Thyroid gland (tissue), 4 donors: ENCODE measurements around the gene HS6ST2.

Source experiments
- POLR2A ChIP-seq, 2 donors: fragments of 450-650 bp; IDR thresholded peaks; one replicate each; pipeline ENCODE4 v1.6.1; 2017; ENCODE audit warnings: antibody characterized with exemption in 2 of 2, mild to moderate bottlenecking in 2 of 2, moderate library complexity in 1 of 2
- TF ChIP-seq, protein P1 (sequence below), 6 experiments: fragments of 200-600 bp in 3 of 6; fragments of 450-650 bp in 3 of 6; sonication (generic) in 3 of 6; IDR thresholded peaks; one replicate each; pipeline ENCODE4 v1.5.1; 2016 to 2019; ENCODE audit warnings: antibody characterized with exemption in 6 of 6, mild to moderate bottlenecking in 2 of 6, inconsistent platforms in 1 of 6, moderate library complexity in 1 of 6

DNA sequence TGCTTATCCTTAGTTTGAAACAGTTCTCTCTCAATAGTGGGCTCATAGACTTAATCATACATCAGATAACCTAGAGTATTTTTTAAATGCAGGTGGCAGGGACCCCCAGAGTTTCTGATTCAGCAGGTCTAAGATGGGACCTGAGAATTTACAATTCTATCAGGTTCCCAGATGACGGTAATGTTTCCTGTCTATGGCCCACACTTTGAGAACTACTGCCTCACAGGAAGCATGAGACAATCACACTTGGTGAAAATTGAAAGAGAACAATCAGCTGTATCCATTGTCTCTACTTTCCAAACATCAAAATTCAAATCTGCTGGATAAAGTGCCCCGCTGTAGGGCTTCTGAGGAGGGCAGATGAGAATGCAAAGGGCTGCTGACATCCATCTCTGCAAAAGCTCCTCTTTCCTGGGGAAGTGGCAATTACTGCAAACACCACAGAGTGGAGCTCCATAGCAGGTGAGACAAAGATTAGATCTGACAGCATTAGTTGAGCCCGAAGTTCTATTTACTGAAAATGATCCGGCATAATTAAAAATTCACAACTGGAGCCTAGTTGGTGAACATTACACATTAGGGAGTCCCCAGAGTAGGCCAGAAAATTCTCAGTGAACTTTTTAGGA lies 281.8 kb downstream of the HS6ST2 start:
- TF ChIP-seq, protein P1, sequence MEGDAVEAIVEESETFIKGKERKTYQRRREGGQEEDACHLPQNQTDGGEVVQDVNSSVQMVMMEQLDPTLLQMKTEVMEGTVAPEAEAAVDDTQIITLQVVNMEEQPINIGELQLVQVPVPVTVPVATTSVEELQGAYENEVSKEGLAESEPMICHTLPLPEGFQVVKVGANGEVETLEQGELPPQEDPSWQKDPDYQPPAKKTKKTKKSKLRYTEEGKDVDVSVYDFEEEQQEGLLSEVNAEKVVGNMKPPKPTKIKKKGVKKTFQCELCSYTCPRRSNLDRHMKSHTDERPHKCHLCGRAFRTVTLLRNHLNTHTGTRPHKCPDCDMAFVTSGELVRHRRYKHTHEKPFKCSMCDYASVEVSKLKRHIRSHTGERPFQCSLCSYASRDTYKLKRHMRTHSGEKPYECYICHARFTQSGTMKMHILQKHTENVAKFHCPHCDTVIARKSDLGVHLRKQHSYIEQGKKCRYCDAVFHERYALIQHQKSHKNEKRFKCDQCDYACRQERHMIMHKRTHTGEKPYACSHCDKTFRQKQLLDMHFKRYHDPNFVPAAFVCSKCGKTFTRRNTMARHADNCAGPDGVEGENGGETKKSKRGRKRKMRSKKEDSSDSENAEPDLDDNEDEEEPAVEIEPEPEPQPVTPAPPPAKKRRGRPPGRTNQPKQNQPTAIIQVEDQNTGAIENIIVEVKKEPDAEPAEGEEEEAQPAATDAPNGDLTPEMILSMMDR (IDR thresholded peaks at IDR 0.05): no peak
- no peak for TF ChIP-seq POLR2A (IDR thresholded peaks at IDR 0.05)
